ENCODE measurements around the gene SEMA3F. TPM values are rescaled to one million over a fixed set of nuclear protein-coding genes. Genes with fewer than 3 reads are reported as not detected.
A peak's percentile ranks its signal among the peaks of the same experiment; 100 is the strongest.

Gene SEMA3F
- total and polyA plus RNA-seq, 2 of the 4 experiments (the other 2 are of a cell fraction), result 7.3 to 23.3 TPM

DNA sequence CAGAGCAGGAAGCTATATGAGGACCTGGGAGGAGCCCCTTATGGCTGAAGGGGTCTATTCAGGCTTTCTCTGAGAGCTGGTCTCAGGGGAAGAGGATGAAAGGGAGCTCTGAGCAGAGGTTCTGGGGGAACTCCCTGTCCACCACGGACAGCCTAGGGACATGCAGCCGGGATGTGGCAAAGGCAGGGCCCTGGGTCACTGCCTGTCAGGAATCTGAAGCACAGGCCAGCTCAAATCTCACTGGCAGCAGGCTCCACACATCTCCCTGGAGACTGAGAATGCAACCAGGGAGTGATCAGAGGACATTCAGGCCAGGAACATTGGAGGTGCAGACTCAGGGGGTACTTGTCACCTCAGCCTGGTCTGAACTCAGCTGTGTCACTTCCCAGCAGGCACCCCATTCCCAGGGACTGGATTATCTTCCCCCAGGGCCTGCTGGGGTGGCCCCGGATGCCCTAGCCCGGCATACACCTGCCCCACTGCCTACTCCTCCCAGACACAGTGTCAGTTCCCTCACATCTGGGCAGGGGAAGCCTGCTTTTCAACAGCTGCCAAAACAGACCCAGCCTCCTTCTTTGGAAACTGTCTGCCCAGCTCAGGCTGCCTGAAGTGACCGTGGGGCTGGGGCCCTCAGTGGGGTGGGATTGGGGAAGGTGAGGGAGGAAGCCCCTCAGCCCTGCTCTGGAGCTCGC is 18.3 kb upstream of the SEMA3F start:
- H3K9me1 ChIP-seq (ENCODE audit: insufficient read depth, low read length), result peaks cover 11% of the 10 kb centered on the region; the same call in 1 of the 2 replicates
- no peaks in the 10 kb centered on the region for H3K36me3 ChIP-seq (ENCODE audit: control insufficient read depth, insufficient read depth, low read length)
- no peak overlapping the region for H4K8ac ChIP-seq (ENCODE audit: low read depth in 2 of 2, low read length in 2 of 2)
- no peak overlapping the region for H3K23ac ChIP-seq (ENCODE audit: low read depth, low read length)
- H3K27me3 ChIP-seq (ENCODE audit: control insufficient read depth, insufficient read depth, low read length), result peaks cover 11% of the 10 kb centered on the region; the same call in 1 of the 2 replicates
- H2AFZ ChIP-seq (replicated peaks; ENCODE audit: low read length, poor library complexity), result no peak overlapping the region
- BruUV-seq (replicated peaks), result no TSS peak
- H2AK9ac ChIP-seq (replicated peaks; ENCODE audit: low read depth, low read length, poor library complexity), result peak overlapping the region; percentile 33
- TF ChIP-seq SMC3 (IDR thresholded peaks at IDR 0.05; ENCODE audit: low read depth, low read length) (no peak), CHD1 (IDR thresholded peaks at IDR 0.05; ENCODE audit: low read depth, low read length) (no peak), NFE2L2 (IDR thresholded peaks at IDR 0.05; ENCODE audit: low read depth, low read length) (no peak), FOS (IDR thresholded peaks at IDR 0.05; ENCODE audit: low read depth, low read length) (no peak), MXI1 (IDR thresholded peaks at IDR 0.05; ENCODE audit: borderline replicate concordance, low read depth, low read length) (no peak), RAD21 (IDR thresholded peaks at IDR 0.05; ENCODE audit: low read length) (no peak), MAFK (IDR thresholded peaks at IDR 0.05; ENCODE audit: low read depth, low read length) (no peak), CEBPB (IDR thresholded peaks at IDR 0.05; ENCODE audit: low read depth, low read length) (no peak), RFX5 (IDR thresholded peaks at IDR 0.05; ENCODE audit: low read depth, low read length) (no peak), POLR2A (IDR thresholded peaks at IDR 0.05; ENCODE audit: low read depth, low read length) (no peak), MAZ (IDR thresholded peaks at IDR 0.05; ENCODE audit: borderline replicate concordance, low read depth, low read length) (no peak)
- TF ChIP-seq, protein P1, sequence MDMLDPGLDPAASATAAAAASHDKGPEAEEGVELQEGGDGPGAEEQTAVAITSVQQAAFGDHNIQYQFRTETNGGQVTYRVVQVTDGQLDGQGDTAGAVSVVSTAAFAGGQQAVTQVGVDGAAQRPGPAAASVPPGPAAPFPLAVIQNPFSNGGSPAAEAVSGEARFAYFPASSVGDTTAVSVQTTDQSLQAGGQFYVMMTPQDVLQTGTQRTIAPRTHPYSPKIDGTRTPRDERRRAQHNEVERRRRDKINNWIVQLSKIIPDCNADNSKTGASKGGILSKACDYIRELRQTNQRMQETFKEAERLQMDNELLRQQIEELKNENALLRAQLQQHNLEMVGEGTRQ (IDR thresholded peaks at IDR 0.05; ENCODE audit: low read depth, low read length), result no peak
- TF ChIP-seq, protein P2, sequence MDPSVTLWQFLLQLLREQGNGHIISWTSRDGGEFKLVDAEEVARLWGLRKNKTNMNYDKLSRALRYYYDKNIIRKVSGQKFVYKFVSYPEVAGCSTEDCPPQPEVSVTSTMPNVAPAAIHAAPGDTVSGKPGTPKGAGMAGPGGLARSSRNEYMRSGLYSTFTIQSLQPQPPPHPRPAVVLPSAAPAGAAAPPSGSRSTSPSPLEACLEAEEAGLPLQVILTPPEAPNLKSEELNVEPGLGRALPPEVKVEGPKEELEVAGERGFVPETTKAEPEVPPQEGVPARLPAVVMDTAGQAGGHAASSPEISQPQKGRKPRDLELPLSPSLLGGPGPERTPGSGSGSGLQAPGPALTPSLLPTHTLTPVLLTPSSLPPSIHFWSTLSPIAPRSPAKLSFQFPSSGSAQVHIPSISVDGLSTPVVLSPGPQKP (IDR thresholded peaks at IDR 0.05; ENCODE audit: borderline replicate concordance, low read depth, low read length), result no peak
- TF ChIP-seq, protein P3, sequence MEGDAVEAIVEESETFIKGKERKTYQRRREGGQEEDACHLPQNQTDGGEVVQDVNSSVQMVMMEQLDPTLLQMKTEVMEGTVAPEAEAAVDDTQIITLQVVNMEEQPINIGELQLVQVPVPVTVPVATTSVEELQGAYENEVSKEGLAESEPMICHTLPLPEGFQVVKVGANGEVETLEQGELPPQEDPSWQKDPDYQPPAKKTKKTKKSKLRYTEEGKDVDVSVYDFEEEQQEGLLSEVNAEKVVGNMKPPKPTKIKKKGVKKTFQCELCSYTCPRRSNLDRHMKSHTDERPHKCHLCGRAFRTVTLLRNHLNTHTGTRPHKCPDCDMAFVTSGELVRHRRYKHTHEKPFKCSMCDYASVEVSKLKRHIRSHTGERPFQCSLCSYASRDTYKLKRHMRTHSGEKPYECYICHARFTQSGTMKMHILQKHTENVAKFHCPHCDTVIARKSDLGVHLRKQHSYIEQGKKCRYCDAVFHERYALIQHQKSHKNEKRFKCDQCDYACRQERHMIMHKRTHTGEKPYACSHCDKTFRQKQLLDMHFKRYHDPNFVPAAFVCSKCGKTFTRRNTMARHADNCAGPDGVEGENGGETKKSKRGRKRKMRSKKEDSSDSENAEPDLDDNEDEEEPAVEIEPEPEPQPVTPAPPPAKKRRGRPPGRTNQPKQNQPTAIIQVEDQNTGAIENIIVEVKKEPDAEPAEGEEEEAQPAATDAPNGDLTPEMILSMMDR (conservative IDR thresholded peaks at IDR 0.05; ENCODE audit: low read depth, low read length), result no peak
- H2AK5ac ChIP-seq (ENCODE audit: low read depth, low read length), result no peak overlapping the region
- no peaks in the 10 kb centered on the region for H3K9me3 ChIP-seq (ENCODE audit: control insufficient read depth, insufficient read depth, low read length)
- H2BK20ac ChIP-seq (ENCODE audit: low read depth, low read length), result no peak overlapping the region
- no peak overlapping the region for H3K4me3 ChIP-seq (ENCODE audit: insufficient read depth, low read depth, low read length)
- no peak overlapping the region for H2BK120ac ChIP-seq (ENCODE audit: low read depth, low read length)
- no peak overlapping the region for H3K56ac ChIP-seq (ENCODE audit: extremely low read depth, insufficient read depth, low read length)
- no peak overlapping the region for H4K5ac ChIP-seq (ENCODE audit: low read depth, low read length)
- dilution Hi-C loops (cut with HindIII; ENCODE audit: low sequenced_read_pairs, unreplicated experiment), result no loop called here
- H2BK15ac ChIP-seq (ENCODE audit: low read depth, low read length), result no peak overlapping the region
- no peak overlapping the region for H3K4me2 ChIP-seq (ENCODE audit: low read depth, low read length)
- in situ Hi-C loops (cut with MboI; ENCODE audit: low sequenced_read_pairs), result no loop called here
- H3K79me1 ChIP-seq (ENCODE audit: low read depth in 1 of 2, low read length in 2 of 2), result no peaks in the 10 kb centered on the region
- no peak for DNase-seq
- WGBS, 2 experiments (ENCODE audit: extremely low coverage in 2 of 2, insufficient read length in 1 of 2), result 0% methylated on average over 2 of the region's 6 CpGs; no CpG with 5 or more reads in 1 of the 2 experiments
- intact Hi-C loops (cut with micrococcal nuclease), result no loop called here
- ChIA-PET POLR2A (ENCODE audit: unreplicated experiment) (no interaction called here), CTCF (no interaction called here)
- no peak overlapping the region for H3K27ac ChIP-seq (ENCODE audit: insufficient read depth, low read length)
- H3K14ac ChIP-seq (replicated peaks; ENCODE audit: low read depth, low read length), result no peak overlapping the region
- H4K20me1 ChIP-seq (ENCODE audit: insufficient read depth, low read length), result no peaks in the 10 kb centered on the region
- H3K4me1 ChIP-seq (ENCODE audit: control insufficient read depth, insufficient read depth, low read length), result peaks cover 11% of the 10 kb centered on the region
- no peak overlapping the region for H3K18ac ChIP-seq (ENCODE audit: low read depth, low read length)
- no peak overlapping the region for H3K9ac ChIP-seq (ENCODE audit: low read depth, low read length)
- no peak overlapping the region for H3K4ac ChIP-seq (ENCODE audit: low read depth, low read length)
- H2BK5ac ChIP-seq (ENCODE audit: low read depth, low read length, poor library complexity, severe bottlenecking), result no peak overlapping the region
- ATAC-seq (ENCODE audit: low read depth), result peak; percentile 28; the same call in 1 of the 2 replicates
- H4K91ac ChIP-seq (ENCODE audit: insufficient read depth, low read depth, low read length), result no peak overlapping the region
